ENCODE results near the gene LRRC32. TPM values are rescaled to one million over a fixed set of nuclear protein-coding genes. Genes with fewer than 3 reads are reported as not detected.

LRRC32 gene
- total and polyA plus RNA-seq, 9 of the 15 experiments (the other 6 are each of a cell fraction or from before 2014, with no cell fraction given) = 0.10 to 0.50 (median 0.19) TPM; not detected in 5

DNA sequence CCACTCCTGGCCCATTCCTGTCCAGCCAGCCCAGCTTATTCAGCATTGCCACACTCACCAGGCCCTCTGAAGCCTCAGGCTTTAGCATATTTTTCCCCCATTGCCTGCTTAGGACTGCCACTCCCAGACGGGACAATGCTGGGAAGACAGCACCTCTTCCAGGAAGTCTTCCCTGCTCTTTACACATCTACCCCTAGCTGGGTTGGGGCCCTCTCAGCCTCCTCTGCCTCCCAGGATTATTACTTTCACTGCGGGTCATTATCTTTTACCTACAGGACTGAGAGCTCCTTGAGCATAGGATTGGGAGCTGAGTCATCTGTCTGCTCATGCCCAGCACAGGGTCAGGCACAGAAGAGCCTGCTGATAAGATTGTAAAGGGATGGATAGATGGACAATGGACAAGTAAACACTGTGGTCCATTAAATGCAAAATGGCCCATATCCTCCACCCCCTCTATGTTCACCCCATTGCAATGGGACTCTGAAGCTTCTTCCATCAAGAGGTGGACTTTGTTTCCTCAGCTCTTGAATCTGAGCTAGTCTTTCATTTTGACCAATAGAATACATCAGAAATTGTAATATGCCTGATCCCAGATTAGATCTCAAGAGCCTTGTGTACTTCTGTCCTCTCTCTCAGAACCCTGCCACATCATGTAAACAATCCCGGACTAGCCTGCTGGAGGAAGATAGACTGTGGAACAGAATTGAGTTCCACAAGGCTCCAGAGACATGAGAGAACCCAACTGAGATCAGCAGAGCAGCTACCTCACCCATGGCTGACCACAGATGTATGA, 32.0 kb upstream of the LRRC32 start (continued):
- TF ChIP-seq KDM4B (IDR thresholded peaks at IDR 0.05; ENCODE audit: borderline replicate concordance in 2 of 2, low read depth in 1 of 2) = no peak
- TF ChIP-seq KAT2B (IDR thresholded peaks at IDR 0.05; ENCODE audit: low read depth, low read length) = no peak
- TF ChIP-seq MED1 (CRISPR knock-in tag; IDR thresholded peaks at IDR 0.05; ENCODE audit: borderline replicate concordance) = no peak
- peak; percentile 97 for TF ChIP-seq CBFA2T2 (conservative IDR thresholded peaks at IDR 0.05)
- peak; percentile 72 to 77; a peak in 3 of 4 replicates for TF ChIP-seq FOXA3 (CRISPR knock-in tag; conservative IDR thresholded peaks at IDR 0.05 in 1 of 2, IDR thresholded peaks at IDR 0.05 in 1 of 2)
- TF ChIP-seq, protein P1, sequence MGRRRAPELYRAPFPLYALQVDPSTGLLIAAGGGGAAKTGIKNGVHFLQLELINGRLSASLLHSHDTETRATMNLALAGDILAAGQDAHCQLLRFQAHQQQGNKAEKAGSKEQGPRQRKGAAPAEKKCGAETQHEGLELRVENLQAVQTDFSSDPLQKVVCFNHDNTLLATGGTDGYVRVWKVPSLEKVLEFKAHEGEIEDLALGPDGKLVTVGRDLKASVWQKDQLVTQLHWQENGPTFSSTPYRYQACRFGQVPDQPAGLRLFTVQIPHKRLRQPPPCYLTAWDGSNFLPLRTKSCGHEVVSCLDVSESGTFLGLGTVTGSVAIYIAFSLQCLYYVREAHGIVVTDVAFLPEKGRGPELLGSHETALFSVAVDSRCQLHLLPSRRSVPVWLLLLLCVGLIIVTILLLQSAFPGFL (CRISPR knock-in tag; IDR thresholded peaks at IDR 0.05) = no peak
- no peak for TF ChIP-seq ZNF121 (CRISPR knock-in tag; conservative IDR thresholded peaks at IDR 0.05)
- TF ChIP-seq, protein P2, sequence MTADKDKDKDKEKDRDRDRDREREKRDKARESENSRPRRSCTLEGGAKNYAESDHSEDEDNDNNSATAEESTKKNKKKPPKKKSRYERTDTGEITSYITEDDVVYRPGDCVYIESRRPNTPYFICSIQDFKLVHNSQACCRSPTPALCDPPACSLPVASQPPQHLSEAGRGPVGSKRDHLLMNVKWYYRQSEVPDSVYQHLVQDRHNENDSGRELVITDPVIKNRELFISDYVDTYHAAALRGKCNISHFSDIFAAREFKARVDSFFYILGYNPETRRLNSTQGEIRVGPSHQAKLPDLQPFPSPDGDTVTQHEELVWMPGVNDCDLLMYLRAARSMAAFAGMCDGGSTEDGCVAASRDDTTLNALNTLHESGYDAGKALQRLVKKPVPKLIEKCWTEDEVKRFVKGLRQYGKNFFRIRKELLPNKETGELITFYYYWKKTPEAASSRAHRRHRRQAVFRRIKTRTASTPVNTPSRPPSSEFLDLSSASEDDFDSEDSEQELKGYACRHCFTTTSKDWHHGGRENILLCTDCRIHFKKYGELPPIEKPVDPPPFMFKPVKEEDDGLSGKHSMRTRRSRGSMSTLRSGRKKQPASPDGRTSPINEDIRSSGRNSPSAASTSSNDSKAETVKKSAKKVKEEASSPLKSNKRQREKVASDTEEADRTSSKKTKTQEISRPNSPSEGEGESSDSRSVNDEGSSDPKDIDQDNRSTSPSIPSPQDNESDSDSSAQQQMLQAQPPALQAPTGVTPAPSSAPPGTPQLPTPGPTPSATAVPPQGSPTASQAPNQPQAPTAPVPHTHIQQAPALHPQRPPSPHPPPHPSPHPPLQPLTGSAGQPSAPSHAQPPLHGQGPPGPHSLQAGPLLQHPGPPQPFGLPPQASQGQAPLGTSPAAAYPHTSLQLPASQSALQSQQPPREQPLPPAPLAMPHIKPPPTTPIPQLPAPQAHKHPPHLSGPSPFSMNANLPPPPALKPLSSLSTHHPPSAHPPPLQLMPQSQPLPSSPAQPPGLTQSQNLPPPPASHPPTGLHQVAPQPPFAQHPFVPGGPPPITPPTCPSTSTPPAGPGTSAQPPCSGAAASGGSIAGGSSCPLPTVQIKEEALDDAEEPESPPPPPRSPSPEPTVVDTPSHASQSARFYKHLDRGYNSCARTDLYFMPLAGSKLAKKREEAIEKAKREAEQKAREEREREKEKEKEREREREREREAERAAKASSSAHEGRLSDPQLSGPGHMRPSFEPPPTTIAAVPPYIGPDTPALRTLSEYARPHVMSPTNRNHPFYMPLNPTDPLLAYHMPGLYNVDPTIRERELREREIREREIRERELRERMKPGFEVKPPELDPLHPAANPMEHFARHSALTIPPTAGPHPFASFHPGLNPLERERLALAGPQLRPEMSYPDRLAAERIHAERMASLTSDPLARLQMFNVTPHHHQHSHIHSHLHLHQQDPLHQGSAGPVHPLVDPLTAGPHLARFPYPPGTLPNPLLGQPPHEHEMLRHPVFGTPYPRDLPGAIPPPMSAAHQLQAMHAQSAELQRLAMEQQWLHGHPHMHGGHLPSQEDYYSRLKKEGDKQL (CRISPR knock-in tag; IDR thresholded peaks at IDR 0.05; ENCODE audit: borderline replicate concordance) = no peak
- TF ChIP-seq, protein P3, sequence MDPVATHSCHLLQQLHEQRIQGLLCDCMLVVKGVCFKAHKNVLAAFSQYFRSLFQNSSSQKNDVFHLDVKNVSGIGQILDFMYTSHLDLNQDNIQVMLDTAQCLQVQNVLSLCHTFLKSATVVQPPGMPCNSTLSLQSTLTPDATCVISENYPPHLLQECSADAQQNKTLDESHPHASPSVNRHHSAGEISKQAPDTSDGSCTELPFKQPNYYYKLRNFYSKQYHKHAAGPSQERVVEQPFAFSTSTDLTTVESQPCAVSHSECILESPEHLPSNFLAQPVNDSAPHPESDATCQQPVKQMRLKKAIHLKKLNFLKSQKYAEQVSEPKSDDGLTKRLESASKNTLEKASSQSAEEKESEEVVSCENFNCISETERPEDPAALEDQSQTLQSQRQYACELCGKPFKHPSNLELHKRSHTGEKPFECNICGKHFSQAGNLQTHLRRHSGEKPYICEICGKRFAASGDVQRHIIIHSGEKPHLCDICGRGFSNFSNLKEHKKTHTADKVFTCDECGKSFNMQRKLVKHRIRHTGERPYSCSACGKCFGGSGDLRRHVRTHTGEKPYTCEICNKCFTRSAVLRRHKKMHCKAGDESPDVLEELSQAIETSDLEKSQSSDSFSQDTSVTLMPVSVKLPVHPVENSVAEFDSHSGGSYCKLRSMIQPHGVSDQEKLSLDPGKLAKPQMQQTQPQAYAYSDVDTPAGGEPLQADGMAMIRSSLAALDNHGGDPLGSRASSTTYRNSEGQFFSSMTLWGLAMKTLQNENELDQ (CRISPR knock-in tag; IDR thresholded peaks at IDR 0.05; ENCODE audit: borderline replicate concordance) = no peak
- no peak for TF ChIP-seq SAP30 (IDR thresholded peaks at IDR 0.05; ENCODE audit: borderline replicate concordance, insufficient read depth, low read depth, low read length, poor library complexity, severe bottlenecking)
- TF ChIP-seq, protein P4, sequence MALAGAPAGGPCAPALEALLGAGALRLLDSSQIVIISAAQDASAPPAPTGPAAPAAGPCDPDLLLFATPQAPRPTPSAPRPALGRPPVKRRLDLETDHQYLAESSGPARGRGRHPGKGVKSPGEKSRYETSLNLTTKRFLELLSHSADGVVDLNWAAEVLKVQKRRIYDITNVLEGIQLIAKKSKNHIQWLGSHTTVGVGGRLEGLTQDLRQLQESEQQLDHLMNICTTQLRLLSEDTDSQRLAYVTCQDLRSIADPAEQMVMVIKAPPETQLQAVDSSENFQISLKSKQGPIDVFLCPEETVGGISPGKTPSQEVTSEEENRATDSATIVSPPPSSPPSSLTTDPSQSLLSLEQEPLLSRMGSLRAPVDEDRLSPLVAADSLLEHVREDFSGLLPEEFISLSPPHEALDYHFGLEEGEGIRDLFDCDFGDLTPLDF (CRISPR knock-in tag; IDR thresholded peaks at IDR 0.05) = 0 out of 2 replicates have a peak, but pooled peaks have one; percentile 30
- TF ChIP-seq TRIM24 (IDR thresholded peaks at IDR 0.05) = peak; percentile 86 to 88
- TF ChIP-seq, protein P5, sequence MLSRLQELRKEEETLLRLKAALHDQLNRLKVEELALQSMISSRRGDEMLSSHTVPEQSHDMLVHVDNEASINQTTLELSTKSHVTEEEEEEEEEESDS (CRISPR knock-in tag; IDR thresholded peaks at IDR 0.05) = no peak
- TF ChIP-seq SNIP1 (IDR thresholded peaks at IDR 0.05; ENCODE audit: low read depth) = no peak
- TF ChIP-seq BMI1 (IDR thresholded peaks at IDR 0.05; ENCODE audit: low read length) = no peak
- peak; percentile 94 to 95 for TF ChIP-seq KDM1A (IDR thresholded peaks at IDR 0.05)
